Measurements from ENCODE around the gene OTUD5. TPM values are rescaled to one million over a fixed set of nuclear protein-coding genes. Genes with fewer than 3 reads are reported as not detected.
"Not testable (repeated sequence)": the region's sequence is repeated elsewhere in the genome, so short reads cannot be mapped to it uniquely, and the experiment has no call there.

Gene OTUD5
- total RNA-seq, 1 donor from 2014 or later = 72.3 TPM

GRCh38 chrX:48989483-48989882 is 32.1 kb upstream of the OTUD5 start:
- no peak for DNase-seq (ENCODE audit: low spot score in 2 of 2)
- no peaks in the 10 kb centered on the region for H3K27me3 ChIP-seq
- intact Hi-C loops (cut with DNase I) = no loop called here
- H3K9me3 ChIP-seq = no peaks in the 10 kb centered on the region
- peaks cover 18 to 25% of the 10 kb centered on the region in 2 donors for H3K36me3 ChIP-seq
- H3K4me3 ChIP-seq = no peak overlapping the region
- no peak overlapping the region for H3K27ac ChIP-seq
- TF ChIP-seq CTCF (IDR thresholded peaks at IDR 0.05) = no peak
- H3K4me1 ChIP-seq = no peaks in the 10 kb centered on the region

GRCh38 chrX:48983896-48984295 is 26.5 kb upstream of the OTUD5 start:
- Histone ChIP-seq H3K36me3 (peaks cover 25 to 36% of the 10 kb centered on the region in 2 donors), H3K27ac (no peak overlapping the region), H3K9me3 (no peaks in the 10 kb centered on the region), H3K4me3 (no peak overlapping the region), H3K4me1 (no peaks in the 10 kb centered on the region), H3K27me3 (no peaks in the 10 kb centered on the region)
- intact Hi-C loops (cut with DNase I) = no loop called here
- no peak for TF ChIP-seq CTCF (IDR thresholded peaks at IDR 0.05)
- no peak for DNase-seq (ENCODE audit: low spot score in 2 of 2)

GRCh38 chrX:48983081-48983480 is 25.7 kb upstream of the OTUD5 start:
- no peak overlapping the region for H3K4me3 ChIP-seq
- intact Hi-C loops (cut with DNase I) = no loop called here
- H3K9me3 ChIP-seq = no peaks in the 10 kb centered on the region
- TF ChIP-seq CTCF (IDR thresholded peaks at IDR 0.05) = no peak
- DNase-seq (ENCODE audit: low spot score in 2 of 2) = no peak
- no peaks in the 10 kb centered on the region for H3K4me1 ChIP-seq
- no peaks in the 10 kb centered on the region for H3K27me3 ChIP-seq
- H3K27ac ChIP-seq = no peak overlapping the region
- peaks cover 25 to 39% of the 10 kb centered on the region in 2 donors for H3K36me3 ChIP-seq

- Histone ChIP-seq H3K4me3 (no peak overlapping the region), H3K27ac (no peak overlapping the region), H3K9me3 (no peaks in the 10 kb centered on the region), H3K27me3 (no peaks in the 10 kb centered on the region), H3K4me1 (no peaks in the 10 kb centered on the region), H3K36me3 (peaks cover 34 to 43% of the 10 kb centered on the region in 2 donors)
- intact Hi-C loops (cut with DNase I) = no loop called here
- TF ChIP-seq CTCF (IDR thresholded peaks at IDR 0.05) = no peak
- DNase-seq (ENCODE audit: low spot score in 2 of 2) = no peak
Observed at GRCh38 chrX:48981178-48981577, 23.8 kb upstream of the OTUD5 start.

- intact Hi-C loops (cut with DNase I); H3K27me3 ChIP-seq; H3K4me3 ChIP-seq; H3K4me1 ChIP-seq; H3K27ac ChIP-seq; DNase-seq (ENCODE audit: low spot score in 2 of 2); H3K9me3 ChIP-seq: not testable (repeated sequence)
- H3K36me3 ChIP-seq = peaks cover 36 to 47% of the 10 kb centered on the region in 2 donors
Observed at GRCh38 chrX:48980341-48980740, 22.9 kb upstream of the OTUD5 start.

- peaks cover 25 to 36% of the 10 kb centered on the region in 2 donors for H3K36me3 ChIP-seq
Observed at GRCh38 chrX:48978226-48978625, 20.8 kb upstream of the OTUD5 start.

More at GRCh38 chrX:48978226-48978625, 20.8 kb upstream of the OTUD5 start:
- intact Hi-C loops (cut with DNase I) = loop anchor here (10.0 kb wide), 1 partner anchor 127 kb away; no protein-coding TSS in a partner anchor
- Histone ChIP-seq H3K9me3 (no peaks in the 10 kb centered on the region), H3K27ac (no peak overlapping the region), H3K4me1 (no peaks in the 10 kb centered on the region), H3K4me3 (no peak overlapping the region), H3K27me3 (no peaks in the 10 kb centered on the region)
- no peak for TF ChIP-seq CTCF (IDR thresholded peaks at IDR 0.05)
- no peak for DNase-seq (ENCODE audit: low spot score in 2 of 2)

All from ascending aorta (tissue), 2 donors.